SIG-M5 (cell line): ENCODE results near the gene CLEC2L.

Source experiments
- DNase-seq: peaks from one replicate; lab custom pipeline; 2025; lab: John Stamatoyannopoulos, UW

The CLEC2L gene

GRCh38 chr7:139557857-139558581 is 34.5 kb downstream of the CLEC2L start:
- no peak for DNase-seq

- no peak for DNase-seq
Observed at GRCh38 chr7:139559364-139560105, 36.0 kb downstream of the CLEC2L start.

GRCh38 chr7:139560199-139560598 is 36.7 kb downstream of the CLEC2L start:
- DNase-seq, result no peak

GRCh38 chr7:139560678-139561077 is 37.2 kb downstream of the CLEC2L start:
- DNase-seq, result no peak

- DNase-seq, result no peak
Observed at GRCh38 chr7:139562491-139562890, 39.0 kb downstream of the CLEC2L start.

GRCh38 chr7:139562961-139563565 is 39.6 kb downstream of the CLEC2L start:
- no peak for DNase-seq

- DNase-seq, result no peak
Observed at GRCh38 chr7:139563856-139564255, 40.4 kb downstream of the CLEC2L start.

GRCh38 chr7:139566075-139566474 is 42.6 kb downstream of the CLEC2L start:
- DNase-seq, result no peak

- no peak for DNase-seq
Observed at GRCh38 chr7:139566736-139567646, 43.5 kb downstream of the CLEC2L start.

- DNase-seq, result no peak
Observed at GRCh38 chr7:139567647-139568345, 44.3 kb downstream of the CLEC2L start.

- no peak for DNase-seq
Observed at GRCh38 chr7:139568346-139568675, 44.8 kb downstream of the CLEC2L start.

GRCh38 chr7:139568813-139569490 is 45.5 kb downstream of the CLEC2L start:
- DNase-seq, result no peak

- no peak for DNase-seq
Observed at GRCh38 chr7:139570119-139570518, 46.6 kb downstream of the CLEC2L start.

- no peak for DNase-seq
Observed at GRCh38 chr7:139570626-139571025, 47.1 kb downstream of the CLEC2L start.

- DNase-seq, result no peak
Observed at GRCh38 chr7:139571190-139571589, 47.7 kb downstream of the CLEC2L start.

GRCh38 chr7:139571651-139572050 is 48.2 kb downstream of the CLEC2L start:
- no peak for DNase-seq

GRCh38 chr7:139572071-139572470 is 48.6 kb downstream of the CLEC2L start:
- no peak for DNase-seq

GRCh38 chr7:139572704-139573385 is 49.4 kb downstream of the CLEC2L start:
- no peak for DNase-seq

GRCh38 chr7:139573871-139574270 is 50.4 kb downstream of the CLEC2L start:
- no peak for DNase-seq

- DNase-seq, result no peak
Observed at GRCh38 chr7:139574618-139575337, 51.3 kb downstream of the CLEC2L start.
